HS-27A (cell line): Measurements from ENCODE around the gene NDUFS2.
"Not testable (repeated sequence)": the region's sequence is repeated elsewhere in the genome, so short reads cannot be mapped to it uniquely, and the experiment has no call there.

Source experiments
- DNase-seq: peaks from one replicate; pipeline ENCODE4 v3.0.0-alpha.2; 2012; ENCODE audit warnings: low read depth, missing footprints

NDUFS2 gene

GRCh38 chr1:161220002-161220401 lies 17.8 kb downstream of the NDUFS2 start:
- no peak for DNase-seq

- DNase-seq = no peak
Measured at GRCh38 chr1:161222175-161223019, 20.2 kb downstream of the NDUFS2 start.

- DNase-seq = no peak
Measured at GRCh38 chr1:161223805-161224694, 21.9 kb downstream of the NDUFS2 start.

GRCh38 chr1:161224695-161225087 lies 22.5 kb downstream of the NDUFS2 start:
- DNase-seq = not testable (repeated sequence)

GRCh38 chr1:161225178-161225533 lies 23.0 kb downstream of the NDUFS2 start:
- DNase-seq = no peak

- peak; percentile 96 for DNase-seq
Measured at GRCh38 chr1:161225534-161226319, 23.6 kb downstream of the NDUFS2 start, which contains the start of gene TOMM40L. Gene TOMM40L, plus strand, starts transcription at chr1:161226060. Its CDS starts 430 bp downstream, at chr1:161226490.

- no peak for DNase-seq
Measured at GRCh38 chr1:161226320-161226711, 24.1 kb downstream of the NDUFS2 start.

- DNase-seq = no peak
Measured at GRCh38 chr1:161226759-161227158, 24.6 kb downstream of the NDUFS2 start.

- no peak for DNase-seq
Measured at GRCh38 chr1:161227196-161227871, 25.2 kb downstream of the NDUFS2 start.

- DNase-seq = no peak
Measured at GRCh38 chr1:161228032-161228431, 25.9 kb downstream of the NDUFS2 start.

GRCh38 chr1:161229896-161230295 lies 27.7 kb downstream of the NDUFS2 start:
- DNase-seq = no peak

- DNase-seq = no peak
Measured at GRCh38 chr1:161230762-161231161, 28.6 kb downstream of the NDUFS2 start.

- DNase-seq = no peak
Measured at GRCh38 chr1:161233102-161233501, 30.9 kb downstream of the NDUFS2 start.

GRCh38 chr1:161235957-161236775 lies 34.0 kb downstream of the NDUFS2 start:
- no peak for DNase-seq

GRCh38 chr1:161238039-161238473 lies 35.9 kb downstream of the NDUFS2 start, which contains the start of gene NR1I3:
Gene NR1I3, minus strand, starts transcription at chr1:161238203. Its CDS starts 1,638 bp downstream, at chr1:161236565.
- DNase-seq = no peak

GRCh38 chr1:161241682-161242081 lies 39.5 kb downstream of the NDUFS2 start:
- no peak for DNase-seq

- no peak for DNase-seq
Measured at GRCh38 chr1:161242313-161242712, 40.1 kb downstream of the NDUFS2 start.

GRCh38 chr1:161244888-161245287 lies 42.7 kb downstream of the NDUFS2 start:
- no peak for DNase-seq

- not testable (repeated sequence) for DNase-seq
Measured at GRCh38 chr1:161250100-161250499, 47.9 kb downstream of the NDUFS2 start.

- no peak for DNase-seq
Measured at GRCh38 chr1:161250829-161251228, 48.7 kb downstream of the NDUFS2 start.
